Panc1 (cell line): ENCODE measurements around the gene GMEB1. TPM values are rescaled to one million over a fixed set of nuclear protein-coding genes. Genes with fewer than 3 reads are reported as not detected.

Experiments
- ATAC-seq: fragments of 200-7000 bp; cut with Tn5 transposase; 2 replicates; pipeline ENCODE4 v1.9.1; 2020; ENCODE audit warnings: mild to moderate bottlenecking, moderate library complexity
- BruUV-seq: library from RNA; stranded (reverse); fragments of 400-500 nt; replicated peaks from 2 replicates; lab custom pipeline; 2021; lab: Mats Ljungman, UMichigan
- CTCF ChIA-PET: fragments of 300-600 bp; sonication (Branson Sonifier 250); formaldehyde crosslinking; loops from one replicate; lab custom pipeline; 2022; ENCODE audit warnings: antibody characterized with exemption; lab: Charles Lee
- POLR2A ChIA-PET: fragments of 300-600 bp; sonication (Branson Sonifier 250); formaldehyde crosslinking; loops from one replicate; lab custom pipeline; 2022; ENCODE audit warnings: antibody characterized with exemption; lab: Charles Lee
- DNase-seq: peaks from one replicate; pipeline ENCODE4 v3.0.0-alpha.2; 2010; ENCODE audit warnings: low read depth, low spot score
- H3K27ac ChIP-seq: 2 replicates; pipeline ENCODE4 v1.5.1; 2011; ENCODE audit warnings: mild to moderate bottlenecking, low read length, inconsistent platforms
- H3K27me3 ChIP-seq: fragments of 200-500 bp; sonication (Bioruptor generic); 2 replicates; pipeline ENCODE4 v1.6.0; 2014; ENCODE audit warnings: low read length, inconsistent platforms; ENCODE audit not compliant: control insufficient read depth, insufficient read depth
- H3K36me3 ChIP-seq: fragments of 200-500 bp; sonication (Bioruptor generic); 2 replicates; pipeline ENCODE4 v1.5.1; 2014; ENCODE audit warnings: inconsistent platforms, mild to moderate bottlenecking, low read length, moderate library complexity; ENCODE audit not compliant: control insufficient read depth, insufficient read depth
- H3K4me1 ChIP-seq: 2 replicates; pipeline ENCODE4 v1.5.1; 2011; ENCODE audit warnings: inconsistent platforms, mild to moderate bottlenecking, low read length, moderate library complexity; ENCODE audit not compliant: control insufficient read depth, insufficient read depth
- H3K4me3 ChIP-seq, 2 experiments: 2 replicates each; pipeline ENCODE4 v1.5.1; 2011 to 2012; ENCODE audit warnings: low read depth in 2 of 2, low read length in 2 of 2, mild to moderate bottlenecking in 2 of 2, inconsistent platforms in 1 of 2, moderate library complexity in 1 of 2
- H3K9me3 ChIP-seq: fragments of 200-500 bp; sonication (Bioruptor generic); 2 replicates; pipeline ENCODE4 v1.5.1; 2014; ENCODE audit warnings: low read depth, mild to moderate bottlenecking, inconsistent platforms, low read length, moderate library complexity; ENCODE audit not compliant: control insufficient read depth, insufficient read depth
- POLR2AphosphoS5 ChIP-seq: IDR thresholded peaks from 2 replicates; pipeline ENCODE4 v1.6.1; 2012; ENCODE audit warnings: mild to moderate bottlenecking, low read depth, low read length, moderate library complexity
- REST ChIP-seq, 2 experiments: IDR thresholded peaks; 2 replicates each; pipeline ENCODE4 v1.6.1; 2011 to 2012; ENCODE audit warnings: low read depth in 2 of 2, control low read depth in 1 of 2, low read length in 1 of 2, mild to moderate bottlenecking in 1 of 2, moderate library complexity in 1 of 2; ENCODE audit not compliant: insufficient read depth in 1 of 2
- SIN3A ChIP-seq: IDR thresholded peaks from 2 replicates; pipeline ENCODE4 v1.6.1; 2012; ENCODE audit warnings: low read depth, mild to moderate bottlenecking, low read length, moderate library complexity, borderline replicate concordance; ENCODE audit not compliant: insufficient read depth
- TCF7L2 ChIP-seq: IDR thresholded peaks from 2 replicates; pipeline ENCODE4 v1.6.1; 2011; ENCODE audit warnings: mild to moderate bottlenecking, low read depth, low read length, inconsistent platforms
- in situ Hi-C: cut with HindIII; loops from 2 replicates; pipeline ENCODE4 v1.10.0; 2016; ENCODE audit warnings: low sequenced_read_pairs, low pct_unique_long_range_greater_than_20kb
- intact Hi-C: fragments of 100-400 bp; cut with micrococcal nuclease; formaldehyde crosslinking; loops from one replicate; pipeline ENCODE4 v1.10.0; 2022; ENCODE audit not compliant: unreplicated experiment
- total RNA-seq: library from RNA; stranded (reverse); gene quantifications from one replicate; pipeline ENCODE4 v1.2.1, GENCODE V29; 2021; ENCODE audit not compliant: unreplicated experiment
- TF ChIP-seq, protein P1 (sequence below): fragments of 450-650 bp; IDR thresholded peaks from 2 replicates; pipeline ENCODE4 v1.5.1; 2017; ENCODE audit warnings: mild to moderate bottlenecking

GMEB1 gene
- total RNA-seq, 1 experiment from 2014 or later: 13.8 TPM

DNA sequence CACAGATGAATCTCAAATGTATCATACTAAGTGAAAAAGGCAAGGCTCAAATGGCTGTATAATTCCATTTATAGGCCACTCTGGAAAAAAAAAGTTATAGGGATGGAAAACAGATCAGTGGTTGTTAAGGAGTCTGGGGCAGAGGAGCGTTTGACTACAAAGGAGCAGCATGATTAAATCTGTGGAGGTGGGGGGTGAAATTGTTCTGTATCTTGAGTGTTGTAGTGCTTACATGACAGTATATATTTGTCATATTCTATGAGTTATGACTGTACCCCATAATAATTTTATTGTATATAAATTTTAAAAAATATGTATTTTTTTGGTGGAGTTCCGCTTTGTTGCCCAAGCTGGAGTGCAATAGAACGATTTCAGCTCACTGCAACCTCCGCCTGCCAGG, 36.0 kb upstream of the GMEB1 start:
- Histone ChIP-seq H3K4me1 (no peaks in the 10 kb centered on the region), H3K9me3 (no peaks in the 10 kb centered on the region), H3K36me3 (no peaks in the 10 kb centered on the region), H3K27ac (no peak overlapping the region), H3K4me3 (no peak overlapping the region), H3K27me3 (no peaks in the 10 kb centered on the region)
- CTCF ChIA-PET: no interaction called here
- no TSS peak for BruUV-seq
- in situ Hi-C loops: no loop called here
- TF ChIP-seq, protein P1, sequence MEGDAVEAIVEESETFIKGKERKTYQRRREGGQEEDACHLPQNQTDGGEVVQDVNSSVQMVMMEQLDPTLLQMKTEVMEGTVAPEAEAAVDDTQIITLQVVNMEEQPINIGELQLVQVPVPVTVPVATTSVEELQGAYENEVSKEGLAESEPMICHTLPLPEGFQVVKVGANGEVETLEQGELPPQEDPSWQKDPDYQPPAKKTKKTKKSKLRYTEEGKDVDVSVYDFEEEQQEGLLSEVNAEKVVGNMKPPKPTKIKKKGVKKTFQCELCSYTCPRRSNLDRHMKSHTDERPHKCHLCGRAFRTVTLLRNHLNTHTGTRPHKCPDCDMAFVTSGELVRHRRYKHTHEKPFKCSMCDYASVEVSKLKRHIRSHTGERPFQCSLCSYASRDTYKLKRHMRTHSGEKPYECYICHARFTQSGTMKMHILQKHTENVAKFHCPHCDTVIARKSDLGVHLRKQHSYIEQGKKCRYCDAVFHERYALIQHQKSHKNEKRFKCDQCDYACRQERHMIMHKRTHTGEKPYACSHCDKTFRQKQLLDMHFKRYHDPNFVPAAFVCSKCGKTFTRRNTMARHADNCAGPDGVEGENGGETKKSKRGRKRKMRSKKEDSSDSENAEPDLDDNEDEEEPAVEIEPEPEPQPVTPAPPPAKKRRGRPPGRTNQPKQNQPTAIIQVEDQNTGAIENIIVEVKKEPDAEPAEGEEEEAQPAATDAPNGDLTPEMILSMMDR: no peak
- TF ChIP-seq REST (IDR thresholded peaks at IDR 0.05; ENCODE audit: insufficient read depth in 1 of 2, low read depth in 2 of 2, low read length in 1 of 2) (no peak), POLR2AphosphoS5 (no peak), SIN3A (no peak), TCF7L2 (no peak)
- ATAC-seq (no peak), DNase-seq (no peak)
- POLR2A ChIA-PET: no interaction called here
- intact Hi-C loops: no loop called here

GRCh38 chr1:28640766-28641165, 27.8 kb upstream of the GMEB1 start:
- intact Hi-C loops: loop anchor here (10.0 kb wide), 1 partner anchor 234 kb away; no protein-coding TSS in a partner anchor
- no TSS peak for BruUV-seq
- H3K27me3 ChIP-seq: no peaks in the 10 kb centered on the region
- 0 out of 2 replicates have a peak, but pooled peaks cover 3% of the 10 kb centered on the region for H3K4me1 ChIP-seq
- no peak for TF ChIP-seq POLR2AphosphoS5
- no peak for TF ChIP-seq SIN3A
- TF ChIP-seq TCF7L2: no peak
- TF ChIP-seq, protein P1: no peak
- TF ChIP-seq REST (IDR thresholded peaks at IDR 0.05; ENCODE audit: insufficient read depth in 1 of 2, low read depth in 2 of 2, low read length in 1 of 2): no peak
- H3K36me3 ChIP-seq: peaks cover 4% of the 10 kb centered on the region; the same call in 1 of the 2 replicates
- H3K4me3 ChIP-seq: no peak overlapping the region
- ChIA-PET CTCF (interaction anchor here (0.6 kb wide), 4 partner anchors 24 to 226 kb away, joined by 3 to 8 read pairs (median 4); no protein-coding TSS in a partner anchor), POLR2A (no interaction called here)
- H3K27ac ChIP-seq: no peak overlapping the region
- ATAC-seq (no peak), DNase-seq (no peak)
- no peaks in the 10 kb centered on the region for H3K9me3 ChIP-seq
- in situ Hi-C loops: no loop called here
